DND-41 (cell line): Measurements from ENCODE around the gene CTNNAL1.
"Not testable (repeated sequence)": the region's sequence is repeated elsewhere in the genome, so short reads cannot be mapped to it uniquely, and the experiment has no call there.

Source experiments
- ATAC-seq: fragments of 200-7000 bp; cut with Tn5 transposase; 3 replicates; pipeline ENCODE4 v1.9.1; 2021; ENCODE audit warnings: low read depth; ENCODE audit not compliant: insufficient read depth
- DNase-seq: peaks from one replicate; pipeline ENCODE4 v3.0.0-alpha.2; 2020
- H2AFZ ChIP-seq: 2 replicates; pipeline ENCODE4 v1.6.0; 2012; ENCODE audit warnings: low read depth, low read length
- H3K27ac ChIP-seq: 2 replicates; pipeline ENCODE4 v1.5.1; 2012; ENCODE audit warnings: low read length, inconsistent platforms
- H3K27me3 ChIP-seq: fragments of 200-600 bp; sonication (generic); 2 replicates; pipeline ENCODE4 v1.6.0; 2012; ENCODE audit warnings: low read length, mild to moderate bottlenecking, inconsistent platforms; ENCODE audit not compliant: insufficient read depth, poor library complexity
- H3K36me3 ChIP-seq: 2 replicates; pipeline ENCODE4 v1.5.1; 2012; ENCODE audit warnings: low read length, inconsistent platforms; ENCODE audit not compliant: insufficient read depth
- H3K4me1 ChIP-seq: 2 replicates; pipeline ENCODE4 v1.5.1; 2012; ENCODE audit warnings: mild to moderate bottlenecking, low read length; ENCODE audit not compliant: insufficient read depth
- H3K4me2 ChIP-seq: 2 replicates; pipeline ENCODE4 v1.6.0; 2012; ENCODE audit warnings: mild to moderate bottlenecking, moderate library complexity, low read length, inconsistent platforms; ENCODE audit not compliant: insufficient read depth
- H3K4me3 ChIP-seq, 2 experiments: fragments of 200-600 bp in 1 of 2; shearing (Covaris generic) in 1 of 2; 2 replicates each; pipeline ENCODE4 v1.5.1; 2012 to 2016; ENCODE audit warnings: inconsistent platforms in 2 of 2, low read length in 2 of 2, mild to moderate bottlenecking in 2 of 2, low read depth in 1 of 2, moderate library complexity in 1 of 2
- H3K79me2 ChIP-seq: 2 replicates; pipeline ENCODE4 v1.6.0; 2012; ENCODE audit warnings: low read length, inconsistent platforms; ENCODE audit not compliant: insufficient read depth
- H3K9ac ChIP-seq: 2 replicates; pipeline ENCODE4 v1.6.0; 2012; ENCODE audit warnings: low read depth, mild to moderate bottlenecking, inconsistent platforms, low read length, moderate library complexity
- H3K9me3 ChIP-seq: 2 replicates; pipeline ENCODE4 v1.5.1; 2012; ENCODE audit warnings: low read length, moderate library complexity, mild to moderate bottlenecking, inconsistent platforms; ENCODE audit not compliant: insufficient read depth, severe bottlenecking
- H4K20me1 ChIP-seq: 2 replicates; pipeline ENCODE4 v1.6.0; 2012; ENCODE audit warnings: low read length; ENCODE audit not compliant: insufficient read depth
- EZH2 ChIP-seq: IDR thresholded peaks from 3 replicates; pipeline ENCODE4 v1.6.1; 2012; ENCODE audit warnings: borderline replicate concordance, low read depth, mild to moderate bottlenecking, moderate library complexity, low read length, inconsistent platforms; ENCODE audit not compliant: severe bottlenecking
- TF ChIP-seq, protein P1 (sequence below): IDR thresholded peaks from 2 replicates; pipeline ENCODE4 v1.5.1; 2012; ENCODE audit warnings: borderline replicate concordance, low read length, moderate library complexity, mild to moderate bottlenecking; ENCODE audit not compliant: poor library complexity, severe bottlenecking; ENCODE audit errors: extremely low read depth

Gene CTNNAL1

DNA sequence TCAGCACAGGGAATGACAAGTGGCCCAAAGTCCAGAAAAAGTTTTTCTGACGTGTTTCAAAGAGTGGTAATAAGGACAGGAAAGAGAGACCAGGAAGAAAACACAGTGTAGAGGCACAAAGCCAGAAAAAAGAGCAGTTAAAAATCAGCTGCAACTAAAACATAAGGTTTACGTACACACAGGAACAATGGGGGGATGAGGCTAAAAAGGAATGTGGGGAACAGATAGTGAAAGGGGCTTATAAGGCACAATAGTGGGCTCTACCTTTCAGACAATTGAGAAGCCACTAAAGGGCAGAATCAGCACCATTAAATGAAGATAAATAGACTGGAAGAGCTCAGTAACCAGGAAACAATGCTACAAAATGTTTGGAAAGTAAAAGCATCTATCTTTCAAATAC, 84.9 kb downstream of the CTNNAL1 start:
- H3K9me3 ChIP-seq: no peaks in the 10 kb centered on the region
- H3K36me3 ChIP-seq: peaks cover 61% of the 10 kb centered on the region
- no peak for DNase-seq
- H3K27me3 ChIP-seq: no peaks in the 10 kb centered on the region
- H2AFZ ChIP-seq: no peak overlapping the region
- H3K4me2 ChIP-seq: no peak overlapping the region
- peaks cover 24% of the 10 kb centered on the region for H3K79me2 ChIP-seq
- no peak overlapping the region for H3K27ac ChIP-seq
- TF ChIP-seq EZH2: no peak
- TF ChIP-seq, protein P1, sequence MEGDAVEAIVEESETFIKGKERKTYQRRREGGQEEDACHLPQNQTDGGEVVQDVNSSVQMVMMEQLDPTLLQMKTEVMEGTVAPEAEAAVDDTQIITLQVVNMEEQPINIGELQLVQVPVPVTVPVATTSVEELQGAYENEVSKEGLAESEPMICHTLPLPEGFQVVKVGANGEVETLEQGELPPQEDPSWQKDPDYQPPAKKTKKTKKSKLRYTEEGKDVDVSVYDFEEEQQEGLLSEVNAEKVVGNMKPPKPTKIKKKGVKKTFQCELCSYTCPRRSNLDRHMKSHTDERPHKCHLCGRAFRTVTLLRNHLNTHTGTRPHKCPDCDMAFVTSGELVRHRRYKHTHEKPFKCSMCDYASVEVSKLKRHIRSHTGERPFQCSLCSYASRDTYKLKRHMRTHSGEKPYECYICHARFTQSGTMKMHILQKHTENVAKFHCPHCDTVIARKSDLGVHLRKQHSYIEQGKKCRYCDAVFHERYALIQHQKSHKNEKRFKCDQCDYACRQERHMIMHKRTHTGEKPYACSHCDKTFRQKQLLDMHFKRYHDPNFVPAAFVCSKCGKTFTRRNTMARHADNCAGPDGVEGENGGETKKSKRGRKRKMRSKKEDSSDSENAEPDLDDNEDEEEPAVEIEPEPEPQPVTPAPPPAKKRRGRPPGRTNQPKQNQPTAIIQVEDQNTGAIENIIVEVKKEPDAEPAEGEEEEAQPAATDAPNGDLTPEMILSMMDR: no peak
- H3K4me3 ChIP-seq: no peak overlapping the region
- H3K9ac ChIP-seq: no peak overlapping the region
- H4K20me1 ChIP-seq: no peaks in the 10 kb centered on the region
- no peak for ATAC-seq
- peaks cover 20% of the 10 kb centered on the region for H3K4me1 ChIP-seq

DNA sequence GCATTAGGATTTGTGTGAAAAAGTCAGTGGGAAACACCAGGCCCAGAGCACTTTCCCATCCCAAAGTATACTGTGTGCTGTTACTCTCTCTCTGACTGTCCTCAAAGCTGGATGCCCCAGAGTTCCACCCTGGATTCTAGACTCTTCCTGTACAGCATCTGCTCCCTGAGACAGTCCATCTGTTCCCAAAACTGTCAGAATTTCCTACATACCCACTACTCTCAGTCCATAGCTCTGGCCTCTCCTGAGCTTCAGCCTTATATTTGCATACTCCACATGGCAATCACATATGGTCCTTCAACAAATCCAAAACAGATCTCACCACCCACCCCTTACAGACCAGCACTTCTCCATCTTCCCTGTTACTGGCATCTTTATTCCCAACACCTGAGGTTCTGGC, 88.8 kb downstream of the CTNNAL1 start:
- no peaks in the 10 kb centered on the region for H3K4me1 ChIP-seq
- H3K4me2 ChIP-seq: no peak overlapping the region
- ATAC-seq (no peak), DNase-seq (no peak)
- H3K27ac ChIP-seq: no peak overlapping the region
- H3K9ac ChIP-seq: no peak overlapping the region
- H3K36me3 ChIP-seq: peaks cover 72% of the 10 kb centered on the region
- no peaks in the 10 kb centered on the region for H3K79me2 ChIP-seq
- H3K27me3 ChIP-seq: no peaks in the 10 kb centered on the region
- H2AFZ ChIP-seq: no peak overlapping the region
- no peaks in the 10 kb centered on the region for H3K9me3 ChIP-seq
- H4K20me1 ChIP-seq: no peaks in the 10 kb centered on the region
- TF ChIP-seq, protein P1: no peak
- no peak for TF ChIP-seq EZH2
- no peak overlapping the region for H3K4me3 ChIP-seq

DNA sequence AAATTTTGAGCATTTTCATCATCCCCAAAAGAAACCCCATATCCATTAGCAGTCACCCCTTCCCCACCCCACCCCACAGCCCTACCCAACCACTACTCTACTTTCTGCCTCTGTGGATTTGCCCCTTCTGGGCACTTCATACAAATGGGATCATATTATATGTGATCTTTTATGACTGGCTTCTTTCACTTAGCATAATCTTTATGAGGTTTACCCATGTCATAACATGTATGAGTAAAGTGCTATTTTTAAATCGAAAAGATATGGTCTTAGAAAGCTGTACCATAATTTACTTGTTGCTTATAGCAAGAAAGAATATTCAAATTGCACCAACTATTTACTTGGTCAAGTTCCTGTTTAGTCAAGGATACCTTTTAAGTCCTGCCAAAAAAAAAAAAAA, 92.1 kb downstream of the CTNNAL1 start:
- H3K27me3 ChIP-seq: no peaks in the 10 kb centered on the region
- H3K9ac ChIP-seq: no peak overlapping the region
- no peak for DNase-seq
- no peak overlapping the region for H3K4me3 ChIP-seq
- H3K4me2 ChIP-seq: no peak overlapping the region
- no peaks in the 10 kb centered on the region for H3K9me3 ChIP-seq
- no peaks in the 10 kb centered on the region for H3K79me2 ChIP-seq
- TF ChIP-seq EZH2: no peak
- TF ChIP-seq, protein P1: no peak
- no peak overlapping the region for H2AFZ ChIP-seq
- H3K36me3 ChIP-seq: peaks cover 58% of the 10 kb centered on the region
- no peak overlapping the region for H3K27ac ChIP-seq
- no peaks in the 10 kb centered on the region for H3K4me1 ChIP-seq
- H4K20me1 ChIP-seq: no peaks in the 10 kb centered on the region
- ATAC-seq: no peak

DNA sequence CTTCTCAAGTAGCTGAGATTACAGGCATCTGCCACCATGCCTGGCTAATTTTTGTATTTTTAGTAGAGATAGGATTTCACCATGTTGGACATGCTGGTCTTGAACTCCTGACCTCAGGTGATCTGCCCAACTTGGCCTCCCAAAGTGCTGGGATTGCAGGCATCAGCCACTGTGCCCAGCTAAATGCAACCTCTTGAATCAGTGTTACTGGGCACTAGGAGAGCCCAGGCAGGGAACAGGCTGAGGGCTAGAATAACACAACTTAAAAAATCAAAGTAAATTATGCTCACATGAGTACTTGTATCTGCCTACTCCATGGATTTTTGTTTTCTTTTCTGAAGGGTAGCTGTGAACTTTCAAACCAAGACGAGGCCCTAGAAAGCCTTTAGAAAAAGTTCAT, 92.9 kb downstream of the CTNNAL1 start:
- H3K36me3 ChIP-seq: peaks cover 58% of the 10 kb centered on the region
- not testable (repeated sequence) for H3K4me2 ChIP-seq, H3K4me1 ChIP-seq, H3K9me3 ChIP-seq, ATAC-seq, H3K27me3 ChIP-seq, DNase-seq, H3K79me2 ChIP-seq, H3K9ac ChIP-seq, H2AFZ ChIP-seq, H3K4me3 ChIP-seq, H3K27ac ChIP-seq, H4K20me1 ChIP-seq
